Mucosa of descending colon (tissue), 3 donors: ENCODE measurements around the gene RPH3AL. TPM values are rescaled to one million over a fixed set of nuclear protein-coding genes. Genes with fewer than 3 reads are reported as not detected.
A peak's percentile ranks its signal among the peaks of the same experiment; 100 is the strongest.

Experiments
- ATAC-seq: fragments of 200-7000 bp; cut with Tn5 transposase; one replicate; pipeline ENCODE4 v1.9.1; 2020; ENCODE audit warnings: mild to moderate bottlenecking, moderate library complexity
- DNase-seq, 3 donors: peaks; one replicate each; pipeline ENCODE4 v3.0.0-alpha.2; 2020
- H3K36me3 ChIP-seq: fragments of 200-600 bp; one replicate; pipeline ENCODE4 v1.8.0; 2021; ENCODE audit warnings: low read depth, mild to moderate bottlenecking
- H3K4me1 ChIP-seq: fragments of 200-600 bp; one replicate; pipeline ENCODE4 v1.8.0; 2021; ENCODE audit warnings: low read depth, mild to moderate bottlenecking
- H3K4me3 ChIP-seq: fragments of 200-600 bp; one replicate; pipeline ENCODE4 v1.8.0; 2021; ENCODE audit warnings: mild to moderate bottlenecking
- H3K9me3 ChIP-seq: fragments of 200-600 bp; one replicate; pipeline ENCODE4 v1.8.0; 2021; ENCODE audit warnings: mild to moderate bottlenecking
- CTCF ChIP-seq: fragments of 200-600 bp; IDR thresholded peaks from one replicate; pipeline ENCODE4 v1.8.0; 2022; ENCODE audit warnings: antibody characterized with exemption, mild to moderate bottlenecking
- intact Hi-C, 2 donors: fragments of 100-400 bp; cut with DNase I in 1 of 2; cut with micrococcal nuclease in 1 of 2; formaldehyde crosslinking; loops; one replicate each; pipeline versions ENCODE4 v1.11.0 to v1.11.1; 2022; cut with DNase I, micrococcal nuclease
- long read RNA-seq, 2 donors: library from polyadenylated mRNA; unstranded; transcript quantifications; one replicate each; pipeline ENCODE4 v2.0.0, GENCODE V29; 2019 to 2021
- total RNA-seq, 3 donors: library from RNA; stranded (reverse); fragmentation: NEBNext Ultra II Directional in 2 of 3; extraction: Animal tissue kit (Norgen Biotek cat#: 25700) in 2 of 3; gene quantifications; one replicate each; pipeline versions ENCODE4 v1.2.1 to v1.2.4, GENCODE V29; 2021 to 2023
- donor health status: DM: no; HTN: no; CAD: no; lungs with moderate emphysema.
- donor health status: DM: no; HTN: no; CAD: no.
- donor health status: DM: no; HTN: yes; CAD: no.

Gene RPH3AL
- total RNA-seq: 10 to 100 TPM; 24.0 to 44.1 (median 36.7) TPM
- long read RNA-seq, donor 1, partial matches to known transcripts: 1 of 16 reads
- long read RNA-seq, donor 1, other reads (novel, unspliced or antisense): 9 of 16 reads
- long read RNA-seq, donor 2, partial matches to known transcripts: 1 of 15 reads
- long read RNA-seq, donor 2, other reads (novel, unspliced or antisense): 10 of 15 reads

- H3K4me1 ChIP-seq: peaks cover 52% of the 10 kb centered on the region
- intact Hi-C loops: no loop called here
- peak; percentile 76 for ATAC-seq
- H3K36me3 ChIP-seq: no peaks in the 10 kb centered on the region
- TF ChIP-seq CTCF: no peak
- DNase-seq: peak; percentile 81 to 86 (median 85)
- H3K4me3 ChIP-seq: no peak within 1 kb of the TSS
- H3K9me3 ChIP-seq: no peaks in the 10 kb centered on the region
These were observed at the start of gene RPH3AL for GRCh38 chr17:352421-353212. Gene RPH3AL, minus strand, starts transcription at chr17:352807. Its CDS starts 25,264 bp downstream, at chr17:327543.

- Histone ChIP-seq H3K9me3 (no peaks in the 10 kb centered on the region), H3K4me1 (no peaks in the 10 kb centered on the region), H3K4me3 (no peak overlapping the region), H3K36me3 (no peaks in the 10 kb centered on the region)
- intact Hi-C loops: no loop called here
- no peak for TF ChIP-seq CTCF
- ATAC-seq (no peak), DNase-seq (no peak)
These were observed 47.6 kb upstream of the RPH3AL start for GRCh38 chr17:400257-400656.

GRCh38 chr17:396788-397187, 44.2 kb upstream of the RPH3AL start:
- no peaks in the 10 kb centered on the region for H3K4me1 ChIP-seq
- no peak overlapping the region for H3K4me3 ChIP-seq
- intact Hi-C loops: no loop called here
- H3K36me3 ChIP-seq: no peaks in the 10 kb centered on the region
- no peaks in the 10 kb centered on the region for H3K9me3 ChIP-seq
- TF ChIP-seq CTCF: no peak
- DNase-seq (no peak), ATAC-seq (no peak)

GRCh38 chr17:395974-396373, 43.4 kb upstream of the RPH3AL start:
- Histone ChIP-seq H3K9me3 (no peaks in the 10 kb centered on the region), H3K4me3 (no peak overlapping the region), H3K4me1 (no peaks in the 10 kb centered on the region), H3K36me3 (no peaks in the 10 kb centered on the region)
- DNase-seq: no peak
- ATAC-seq: no peak
- no peak for TF ChIP-seq CTCF
- intact Hi-C loops: no loop called here

GRCh38 chr17:395179-395578, 42.6 kb upstream of the RPH3AL start:
- Histone ChIP-seq H3K4me3 (no peak overlapping the region), H3K36me3 (no peaks in the 10 kb centered on the region), H3K4me1 (no peaks in the 10 kb centered on the region), H3K9me3 (no peaks in the 10 kb centered on the region)
- DNase-seq (no peak), ATAC-seq (no peak)
- TF ChIP-seq CTCF: no peak
- intact Hi-C loops: no loop called here
